Measurements from ENCODE around the gene AADACL3.
"Not testable (repeated sequence)": the region's sequence is repeated elsewhere in the genome, so short reads cannot be mapped to it uniquely, and the experiment has no call there.

The AADACL3 gene

GRCh38 chr1:12674358-12674757 lies 41.6 kb upstream of the AADACL3 start:
- TF ChIP-seq CTCF (IDR thresholded peaks at IDR 0.05; ENCODE audit: low read length) (no peak), EZH2 (optimal IDR thresholded peaks at IDR 0.05; ENCODE audit: low read depth, low read length) (no peak), EZH2phosphoT487 (IDR thresholded peaks at IDR 0.05; ENCODE audit: low read length) (no peak)
- Histone ChIP-seq H2AFZ (ENCODE audit: low read length) (no peak overlapping the region), H3K27me3 (replicated peaks; ENCODE audit: insufficient read depth, low read length) (no peaks in the 10 kb centered on the region)

GRCh38 chr1:12676122-12676521 lies 39.8 kb upstream of the AADACL3 start:
- H3K9me3 ChIP-seq (replicated peaks; ENCODE audit: insufficient read depth, low read length); H3K36me3 ChIP-seq (replicated peaks; ENCODE audit: insufficient read depth, low read length); DNase-seq; H3K79me2 ChIP-seq (ENCODE audit: low read length); H3K27me3 ChIP-seq (replicated peaks; ENCODE audit: insufficient read depth, low read length); H3K27ac ChIP-seq (ENCODE audit: low read length); H3K4me3 ChIP-seq (ENCODE audit: low read length); H2AFZ ChIP-seq (ENCODE audit: low read length); H4K20me1 ChIP-seq (ENCODE audit: insufficient read depth, low read length); H3K4me2 ChIP-seq (ENCODE audit: low read depth, low read length); H3F3A ChIP-seq (ENCODE audit: insufficient read depth, low read length); H3K9me2 ChIP-seq (replicated peaks; ENCODE audit: insufficient read depth, low read length); H3K4me1 ChIP-seq (ENCODE audit: low read length); H3K9ac ChIP-seq (ENCODE audit: low read length): not testable (repeated sequence)

More at GRCh38 chr1:12674358-12674757, 41.6 kb upstream of the AADACL3 start:
- Histone ChIP-seq H4K20me1 (ENCODE audit: insufficient read depth, low read length) (no peaks in the 10 kb centered on the region), H3K4me2 (ENCODE audit: low read depth, low read length) (no peak overlapping the region), H3F3A (ENCODE audit: insufficient read depth, low read length) (no peaks in the 10 kb centered on the region), H3K4me3 (ENCODE audit: low read length) (no peak overlapping the region), H3K9me3 (replicated peaks; ENCODE audit: insufficient read depth, low read length) (no peaks in the 10 kb centered on the region), H3K79me2 (ENCODE audit: low read length) (no peaks in the 10 kb centered on the region), H3K4me1 (ENCODE audit: low read length) (no peaks in the 10 kb centered on the region), H3K9me2 (replicated peaks; ENCODE audit: insufficient read depth, low read length) (no peaks in the 10 kb centered on the region), H3K27ac (ENCODE audit: low read length) (no peak overlapping the region), H3K36me3 (replicated peaks; ENCODE audit: insufficient read depth, low read length) (no peaks in the 10 kb centered on the region), H3K9ac (ENCODE audit: low read length) (no peak overlapping the region)
- no peak for DNase-seq

- H3K9me3 ChIP-seq (replicated peaks; ENCODE audit: insufficient read depth, low read length), result no peaks in the 10 kb centered on the region
- H3K4me1 ChIP-seq (ENCODE audit: low read length), result no peaks in the 10 kb centered on the region
- no peak for DNase-seq
- H3K27ac ChIP-seq (ENCODE audit: low read length), result no peak overlapping the region
- no peak for TF ChIP-seq EZH2phosphoT487 (IDR thresholded peaks at IDR 0.05; ENCODE audit: low read length)
- TF ChIP-seq EZH2 (optimal IDR thresholded peaks at IDR 0.05; ENCODE audit: low read depth, low read length), result no peak
- no peak for TF ChIP-seq CTCF (IDR thresholded peaks at IDR 0.05; ENCODE audit: low read length)
- H3K27me3 ChIP-seq (replicated peaks; ENCODE audit: insufficient read depth, low read length), result no peaks in the 10 kb centered on the region
- H3K36me3 ChIP-seq (replicated peaks; ENCODE audit: insufficient read depth, low read length), result no peaks in the 10 kb centered on the region
- no peaks in the 10 kb centered on the region for H4K20me1 ChIP-seq (ENCODE audit: insufficient read depth, low read length)
- no peak overlapping the region for H2AFZ ChIP-seq (ENCODE audit: low read length)
- H3F3A ChIP-seq (ENCODE audit: insufficient read depth, low read length), result no peaks in the 10 kb centered on the region
- H3K4me2 ChIP-seq (ENCODE audit: low read depth, low read length), result no peak overlapping the region
- no peaks in the 10 kb centered on the region for H3K79me2 ChIP-seq (ENCODE audit: low read length)
- H3K4me3 ChIP-seq (ENCODE audit: low read length), result no peak overlapping the region
- no peak overlapping the region for H3K9ac ChIP-seq (ENCODE audit: low read length)
- no peaks in the 10 kb centered on the region for H3K9me2 ChIP-seq (replicated peaks; ENCODE audit: insufficient read depth, low read length)
Measured at GRCh38 chr1:12677565-12677964, 38.3 kb upstream of the AADACL3 start.

GRCh38 chr1:12678350-12678749 lies 37.6 kb upstream of the AADACL3 start:
- H3K4me3 ChIP-seq (ENCODE audit: low read length), result no peak overlapping the region
- H3F3A ChIP-seq (ENCODE audit: insufficient read depth, low read length), result no peaks in the 10 kb centered on the region
- no peak overlapping the region for H3K9ac ChIP-seq (ENCODE audit: low read length)
- no peaks in the 10 kb centered on the region for H3K9me3 ChIP-seq (replicated peaks; ENCODE audit: insufficient read depth, low read length)
- H3K27ac ChIP-seq (ENCODE audit: low read length), result no peak overlapping the region
- H3K4me1 ChIP-seq (ENCODE audit: low read length), result no peaks in the 10 kb centered on the region
- H3K4me2 ChIP-seq (ENCODE audit: low read depth, low read length), result no peak overlapping the region
- H2AFZ ChIP-seq (ENCODE audit: low read length), result no peak overlapping the region
- TF ChIP-seq EZH2 (optimal IDR thresholded peaks at IDR 0.05; ENCODE audit: low read depth, low read length), result no peak
- no peak for TF ChIP-seq EZH2phosphoT487 (IDR thresholded peaks at IDR 0.05; ENCODE audit: low read length)
- no peaks in the 10 kb centered on the region for H3K9me2 ChIP-seq (replicated peaks; ENCODE audit: insufficient read depth, low read length)
- H3K79me2 ChIP-seq (ENCODE audit: low read length), result no peaks in the 10 kb centered on the region
- no peak for DNase-seq
- no peaks in the 10 kb centered on the region for H3K36me3 ChIP-seq (replicated peaks; ENCODE audit: insufficient read depth, low read length)
- H3K27me3 ChIP-seq (replicated peaks; ENCODE audit: insufficient read depth, low read length), result no peaks in the 10 kb centered on the region
- no peaks in the 10 kb centered on the region for H4K20me1 ChIP-seq (ENCODE audit: insufficient read depth, low read length)

Data from MM.1S (cell line).